Naive B cell (primary cell): ENCODE measurements around the gene GPD1. TPM values are rescaled to one million over a fixed set of nuclear protein-coding genes. Genes with fewer than 3 reads are reported as not detected.
"Not testable (repeated sequence)": the region's sequence is repeated elsewhere in the genome, so short reads cannot be mapped to it uniquely, and the experiment has no call there.

Experiments
- ATAC-seq, 2 donors: fragments of 150-1000 bp; cut with Tn5 transposase; 2 replicates each; pipeline ENCODE4 v1.10.0; 2021; ENCODE audit warnings: low read depth in 2 of 2, mild to moderate bottlenecking in 2 of 2, moderate library complexity in 2 of 2
- DNase-seq: peaks from one replicate; pipeline ENCODE4 v3.0.0; 2022
- H3K27ac Mint-ChIP-seq, 6 donors: one replicate each; pipeline ENCODE4 v1.8.0; 2020 to 2022; ENCODE audit warnings: mild to moderate bottlenecking in 6 of 6, mixed read lengths in 6 of 6, moderate library complexity in 5 of 6, inconsistent platforms in 2 of 6
- H3K27me3 Mint-ChIP-seq, 3 donors: one replicate each; pipeline ENCODE4 v1.8.0; 2021 to 2022; ENCODE audit warnings: mixed read lengths in 3 of 3, mild to moderate bottlenecking in 1 of 3
- H3K36me3 Mint-ChIP-seq, 2 donors: one replicate each; pipeline ENCODE4 v1.8.0; 2020 to 2022; ENCODE audit warnings: mixed read lengths in 2 of 2, inconsistent platforms in 1 of 2, mild to moderate bottlenecking in 1 of 2
- H3K4me1 Mint-ChIP-seq, 3 donors: one replicate each; pipeline ENCODE4 v1.8.0; 2020 to 2022; ENCODE audit warnings: mixed read lengths in 3 of 3, inconsistent platforms in 1 of 3, mild to moderate bottlenecking in 1 of 3, moderate library complexity in 1 of 3
- H3K4me3 Mint-ChIP-seq, 8 donors: one replicate each; pipeline ENCODE4 v1.8.0; 2020 to 2022; ENCODE audit warnings: mild to moderate bottlenecking in 8 of 8, mixed read lengths in 8 of 8, moderate library complexity in 8 of 8, inconsistent platforms in 2 of 8
- H3K9me3 Mint-ChIP-seq, 7 donors: one replicate each; pipeline ENCODE4 v1.8.0; 2020 to 2022; ENCODE audit warnings: mixed read lengths in 7 of 7, mild to moderate bottlenecking in 5 of 7, inconsistent platforms in 2 of 7, moderate library complexity in 1 of 7
- polyA plus RNA-seq, 6 donors: library from polyadenylated mRNA; unstranded; fragments of 300-500 nt; fragmentation: Illumina TruSeq; gene quantifications; one replicate each; pipeline ENCODE4 v1.2.3, GENCODE V29; 2021; ENCODE audit warnings: low read depth in 6 of 6

GPD1 gene
- polyA plus RNA-seq, 6 donors from 2014 or later = not detected

DNA sequence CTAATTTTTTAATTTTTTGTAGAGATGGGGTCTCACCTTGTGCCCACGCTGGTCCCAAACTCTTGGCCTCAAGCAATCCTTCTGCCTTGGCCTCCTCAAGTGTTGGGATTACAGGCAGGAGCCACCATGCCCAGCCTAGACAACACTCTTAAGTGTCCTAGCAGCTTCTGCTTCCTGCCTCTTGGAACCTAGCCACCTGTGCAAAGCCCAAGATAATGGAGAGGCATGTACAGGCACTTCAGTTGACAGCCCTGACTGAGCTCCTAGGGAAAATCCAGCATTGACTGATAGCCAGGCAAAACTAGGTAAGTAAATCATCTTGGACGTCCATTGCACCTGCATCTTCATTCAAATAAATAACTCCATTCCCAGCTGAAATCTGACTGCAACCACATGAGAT is 23.7 kb downstream of the GPD1 start:
- H3K4me3 Mint-ChIP-seq = no peak overlapping the region
- no peaks in the 10 kb centered on the region for H3K9me3 Mint-ChIP-seq
- peaks cover 0 to 14% of the 10 kb centered on the region in 2 donors for H3K36me3 Mint-ChIP-seq
- no peaks in the 10 kb centered on the region for H3K27me3 Mint-ChIP-seq
- no peak for DNase-seq
- H3K4me1 Mint-ChIP-seq = peaks cover 14 to 45% (median 29%) of the 10 kb centered on the region in 3 donors
- peak overlapping the region in 4 of 6 donors; percentile 20 to 81 (median 72) for H3K27ac Mint-ChIP-seq
- ATAC-seq = no peak

DNA sequence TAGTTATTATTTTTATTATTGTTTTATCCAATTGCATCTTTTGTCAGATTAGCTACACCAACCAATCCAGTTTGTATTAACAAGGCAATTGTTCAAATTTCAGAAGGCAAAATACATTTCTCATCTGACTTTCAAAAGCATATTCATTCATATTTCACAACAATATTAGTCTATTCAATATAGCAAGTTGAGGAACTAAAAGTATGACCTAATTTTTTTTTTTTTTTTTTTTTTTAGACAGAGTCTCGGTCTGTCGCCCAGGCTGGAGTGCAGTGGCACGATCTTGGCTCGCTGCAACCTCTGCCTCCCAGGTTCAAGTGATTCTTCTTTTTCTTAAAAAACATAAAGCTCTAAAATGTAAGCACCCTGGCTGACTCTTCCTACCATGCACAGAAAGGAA is 25.5 kb downstream of the GPD1 start:
- ATAC-seq = no peak
- H3K9me3 Mint-ChIP-seq = no peaks in the 10 kb centered on the region
- no peak for DNase-seq
- H3K36me3 Mint-ChIP-seq = peaks cover 2 to 9% of the 10 kb centered on the region in 2 donors
- H3K27ac Mint-ChIP-seq = peak overlapping the region in 2 of 6 donors; percentile 33 to 77
- peaks cover 20 to 37% (median 34%) of the 10 kb centered on the region in 3 donors for H3K4me1 Mint-ChIP-seq
- H3K4me3 Mint-ChIP-seq = no peak overlapping the region
- H3K27me3 Mint-ChIP-seq = no peaks in the 10 kb centered on the region

DNA sequence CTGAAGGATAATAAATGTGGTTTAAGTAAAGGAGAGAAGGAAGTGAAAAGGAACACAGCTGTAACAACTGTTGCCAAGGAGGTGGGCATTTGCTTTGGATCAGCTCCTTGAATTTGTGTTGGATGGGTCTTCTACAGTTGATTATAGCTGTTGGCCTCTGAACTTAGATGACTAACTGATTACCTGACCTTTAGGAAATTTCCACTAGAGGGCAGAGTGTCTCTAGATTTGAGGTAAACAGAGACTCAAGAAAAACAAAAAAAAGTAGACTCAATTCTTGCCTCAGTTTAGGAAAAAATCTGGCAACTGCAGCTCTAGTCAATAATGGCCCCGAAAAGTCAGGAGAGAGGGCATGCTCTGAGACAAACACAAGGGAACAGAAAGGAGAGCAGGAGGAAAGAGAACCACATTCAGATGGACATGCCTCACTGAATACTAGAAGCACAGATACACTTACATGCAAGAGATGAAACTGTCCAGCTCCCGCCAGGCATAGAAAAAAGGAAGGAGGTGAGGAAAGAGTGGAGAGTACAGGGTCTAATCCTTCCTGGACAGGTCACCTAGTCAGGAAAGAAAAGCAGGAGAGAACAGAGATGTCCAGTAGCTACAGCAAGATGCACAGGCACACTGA is 28.8 kb downstream of the GPD1 start:
- Mint-ChIP-seq H3K27ac (peak overlapping the region in 4 of 6 donors; percentile 6 to 92 (median 54)), H3K36me3 (peaks cover 7 to 19% of the 10 kb centered on the region in 2 donors), H3K4me1 (peaks cover 7 to 23% (median 14%) of the 10 kb centered on the region in 3 donors), H3K9me3 (no peaks in the 10 kb centered on the region), H3K27me3 (no peaks in the 10 kb centered on the region), H3K4me3 (no peak overlapping the region)
- DNase-seq = peak; percentile 31
- no peak for ATAC-seq

DNA sequence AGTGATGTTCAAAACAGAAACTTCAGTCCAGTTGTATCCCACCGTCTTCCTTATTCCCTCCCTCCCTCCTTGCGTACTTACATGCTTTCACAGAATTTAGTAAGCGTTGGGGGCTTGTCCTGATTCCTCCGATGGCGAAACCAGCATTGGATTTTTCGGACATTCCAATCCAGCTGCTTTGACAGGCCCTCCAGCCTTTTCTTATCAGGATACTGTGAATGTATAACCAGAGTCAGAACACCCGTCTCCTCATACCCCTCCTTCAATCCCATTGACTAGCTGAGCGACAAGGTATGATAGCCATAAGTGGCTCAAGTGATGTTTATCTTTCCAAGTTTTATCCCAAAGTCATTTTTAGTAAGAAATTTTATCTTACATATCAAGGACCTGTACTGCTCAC is 39.2 kb downstream of the GPD1 start:
- no peak for ATAC-seq
- Mint-ChIP-seq H3K36me3 (peaks cover 5 to 7% of the 10 kb centered on the region in 2 donors), H3K4me1 (peaks cover 0 to 4% (median 4%) of the 10 kb centered on the region in 3 donors), H3K4me3 (no peak overlapping the region), H3K9me3 (no peaks in the 10 kb centered on the region), H3K27ac (peak overlapping the region in 1 of 6 donors; percentile 48), H3K27me3 (no peaks in the 10 kb centered on the region)
- no peak for DNase-seq

DNA sequence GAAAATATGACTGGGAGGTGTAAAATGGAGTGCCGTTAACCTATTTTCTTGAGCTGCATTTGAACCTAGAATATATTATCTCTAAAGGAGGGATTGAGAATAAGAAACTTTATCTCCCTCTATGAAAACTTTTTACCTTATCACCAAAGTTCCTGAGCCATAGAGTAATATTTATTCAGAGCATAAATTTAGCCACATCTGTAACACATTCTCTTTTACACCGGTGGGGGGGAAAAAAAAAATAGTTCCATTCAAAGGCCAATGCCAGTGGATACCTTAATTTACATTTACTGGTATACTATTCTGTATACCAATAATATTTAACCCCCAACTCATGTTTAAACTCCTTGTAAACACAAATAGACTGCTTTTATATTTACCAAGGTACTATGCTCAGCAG is 41.6 kb downstream of the GPD1 start:
- no peak for DNase-seq
- Mint-ChIP-seq H3K27ac (no peak overlapping the region), H3K27me3 (no peaks in the 10 kb centered on the region), H3K36me3 (no peaks in the 10 kb centered on the region), H3K4me3 (no peak overlapping the region), H3K4me1 (peaks cover 4 to 7% (median 5%) of the 10 kb centered on the region in 3 donors), H3K9me3 (no peaks in the 10 kb centered on the region)
- ATAC-seq = no peak

DNA sequence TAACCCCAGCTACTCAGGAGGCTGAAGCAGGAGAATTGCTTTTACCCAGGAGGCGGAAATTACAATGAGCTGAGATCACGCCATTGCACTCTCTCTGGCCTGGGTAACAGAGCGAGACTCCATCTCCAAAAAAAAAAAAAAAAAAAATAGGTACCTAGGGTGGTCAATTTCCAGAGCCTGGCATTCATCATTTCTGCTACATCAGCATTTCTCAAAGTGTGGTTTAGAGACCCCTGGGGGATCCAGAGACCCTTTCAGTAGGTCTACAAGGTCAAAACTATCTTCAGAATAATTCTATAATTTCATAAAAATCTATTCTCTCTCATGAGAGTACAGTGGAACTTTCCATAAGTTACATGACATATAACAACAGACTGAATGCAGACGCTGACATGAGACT is 43.5 kb downstream of the GPD1 start:
- Mint-ChIP-seq H3K4me1 (peaks cover 11 to 18% (median 13%) of the 10 kb centered on the region in 3 donors), H3K9me3 (no peaks in the 10 kb centered on the region), H3K27me3 (no peaks in the 10 kb centered on the region), H3K4me3 (no peak overlapping the region), H3K36me3 (no peaks in the 10 kb centered on the region), H3K27ac (no peak overlapping the region)
- no peak for ATAC-seq
- DNase-seq = no peak

DNA sequence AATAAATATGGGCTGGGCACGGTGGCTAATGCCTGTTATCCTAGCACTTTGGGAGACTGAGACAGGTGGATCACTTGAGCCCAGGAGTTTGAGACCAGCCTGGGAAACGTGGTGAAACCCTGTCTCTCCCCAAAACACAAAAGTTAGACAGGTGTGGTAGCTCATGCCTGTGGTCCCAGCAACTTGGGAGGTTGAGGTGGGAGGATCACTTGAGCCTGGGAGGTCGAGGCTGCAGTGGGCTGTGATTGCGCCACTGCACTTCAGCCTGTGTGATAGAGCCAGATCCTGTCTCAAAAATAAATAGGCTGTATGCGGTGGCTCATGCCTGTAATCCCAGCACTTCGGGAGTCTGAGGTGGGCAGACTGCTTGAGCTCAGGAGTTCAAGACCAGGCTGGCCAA is 44.2 kb downstream of the GPD1 start:
- not testable (repeated sequence) for ATAC-seq, H3K27ac Mint-ChIP-seq, DNase-seq, H3K9me3 Mint-ChIP-seq, H3K4me3 Mint-ChIP-seq, H3K27me3 Mint-ChIP-seq, H3K36me3 Mint-ChIP-seq
- peaks cover 11 to 18% (median 13%) of the 10 kb centered on the region in 3 donors for H3K4me1 Mint-ChIP-seq

DNA sequence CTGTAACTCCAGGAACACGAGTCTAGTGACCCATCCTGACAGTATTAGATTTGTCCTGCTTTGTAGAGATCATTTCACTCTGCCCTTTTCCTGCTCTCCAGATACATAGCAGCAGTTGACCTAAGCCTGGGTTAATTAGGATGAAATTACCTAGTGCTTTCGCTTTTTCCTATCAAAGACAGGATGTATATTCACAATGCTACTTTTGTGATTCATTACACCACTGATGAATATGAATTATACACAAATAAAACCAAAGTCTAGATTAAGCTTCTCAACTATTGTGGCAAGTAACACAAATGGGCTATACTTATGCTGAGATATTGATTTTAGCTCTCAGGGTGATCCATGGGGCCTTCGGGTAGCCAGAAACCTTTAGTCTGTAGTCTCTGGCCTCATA is 45.5 kb downstream of the GPD1 start:
- H3K27me3 Mint-ChIP-seq = no peaks in the 10 kb centered on the region
- no peak overlapping the region for H3K4me3 Mint-ChIP-seq
- H3K27ac Mint-ChIP-seq = peak overlapping the region in 2 of 6 donors; percentile 9 to 37
- H3K36me3 Mint-ChIP-seq = no peaks in the 10 kb centered on the region
- no peak for DNase-seq
- peaks cover 11 to 18% (median 13%) of the 10 kb centered on the region in 3 donors for H3K4me1 Mint-ChIP-seq
- no peak for ATAC-seq
- H3K9me3 Mint-ChIP-seq = no peaks in the 10 kb centered on the region

DNA sequence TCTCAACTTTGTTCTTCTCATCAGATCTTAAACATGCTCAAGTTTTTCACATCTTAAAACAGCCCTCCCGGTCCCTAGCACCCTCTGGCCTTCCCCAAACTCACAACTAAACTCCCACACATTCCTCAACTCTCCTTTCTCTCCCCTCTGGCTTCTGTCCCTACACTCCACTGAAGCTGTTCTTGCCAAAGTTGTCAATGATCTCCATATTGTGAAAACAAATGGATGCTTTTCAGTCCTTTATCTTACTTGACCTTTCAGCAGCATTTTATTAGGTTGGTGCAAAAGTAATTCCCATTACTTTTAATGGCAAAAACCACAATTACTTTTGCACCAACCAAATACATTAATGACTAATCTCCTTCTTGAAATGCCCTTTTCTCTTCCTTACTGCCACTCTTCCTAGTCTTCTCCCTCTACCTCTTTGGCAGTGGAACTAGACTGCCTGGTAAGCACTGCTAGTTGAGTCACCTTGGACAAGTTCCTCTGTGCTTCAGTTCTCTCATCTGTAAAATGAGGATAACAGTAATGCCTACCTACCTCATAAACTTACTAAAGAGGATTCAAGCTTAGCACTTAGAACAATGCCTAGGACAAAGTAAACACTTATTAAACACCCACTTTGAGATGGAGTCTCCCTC is 47.4 kb downstream of the GPD1 start:
- peak overlapping the region in 4 of 6 donors; percentile 28 to 71 (median 39) for H3K27ac Mint-ChIP-seq
- H3K4me1 Mint-ChIP-seq = peaks cover 7 to 14% (median 13%) of the 10 kb centered on the region in 3 donors
- DNase-seq = no peak
- no peaks in the 10 kb centered on the region for H3K27me3 Mint-ChIP-seq
- no peaks in the 10 kb centered on the region for H3K9me3 Mint-ChIP-seq
- no peaks in the 10 kb centered on the region for H3K36me3 Mint-ChIP-seq
- no peak overlapping the region for H3K4me3 Mint-ChIP-seq
- no peak for ATAC-seq

DNA sequence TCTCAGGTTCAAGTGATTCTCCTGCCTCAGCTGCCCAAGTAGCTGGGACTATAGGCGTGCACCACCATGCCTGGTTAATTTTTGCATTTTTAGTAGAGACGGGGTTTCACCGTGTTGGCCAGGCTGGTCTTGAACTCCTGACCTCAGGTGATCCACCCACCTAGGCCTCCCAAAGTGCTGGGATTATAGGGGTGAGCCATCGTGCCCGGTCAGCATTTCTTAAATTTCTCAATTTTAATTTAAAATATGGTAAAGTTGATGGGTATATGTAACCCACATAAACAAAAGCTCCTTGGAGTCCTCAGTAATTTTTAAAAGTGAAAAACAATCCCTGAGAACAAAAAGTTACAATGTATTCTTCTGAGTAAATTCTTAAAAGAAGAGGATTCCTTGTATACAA is 51.1 kb downstream of the GPD1 start:
- not testable (repeated sequence) for H3K9me3 Mint-ChIP-seq, ATAC-seq, H3K27me3 Mint-ChIP-seq, H3K27ac Mint-ChIP-seq, H3K36me3 Mint-ChIP-seq, H3K4me3 Mint-ChIP-seq, DNase-seq
- peaks cover 19 to 22% (median 20%) of the 10 kb centered on the region in 3 donors for H3K4me1 Mint-ChIP-seq

DNA sequence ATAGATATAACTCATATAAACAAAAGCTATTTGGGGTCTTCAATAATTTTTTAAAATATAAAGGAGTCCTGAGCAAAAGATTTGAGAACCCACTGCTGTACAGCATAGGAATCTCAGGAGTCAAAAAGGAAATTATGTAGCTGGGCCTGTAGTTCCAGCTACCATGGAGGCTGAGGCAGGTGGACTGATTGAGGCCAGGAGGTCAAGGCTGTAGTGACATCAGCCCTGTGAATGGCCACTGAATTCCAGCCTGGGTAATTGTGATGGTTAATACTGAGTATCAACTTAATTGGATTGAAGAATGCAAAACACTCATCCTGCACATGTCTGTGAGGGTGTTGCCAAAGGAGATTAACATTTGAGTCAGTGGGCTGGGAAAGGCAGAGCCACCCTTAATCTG is 52.8 kb downstream of the GPD1 start:
- no peak for DNase-seq
- Mint-ChIP-seq H3K4me1 (peaks cover 16 to 25% (median 20%) of the 10 kb centered on the region in 3 donors), H3K27me3 (no peaks in the 10 kb centered on the region), H3K27ac (peak overlapping the region in 1 of 6 donors; percentile 43), H3K4me3 (no peak overlapping the region), H3K36me3 (no peaks in the 10 kb centered on the region), H3K9me3 (no peaks in the 10 kb centered on the region)
- ATAC-seq = no peak

DNA sequence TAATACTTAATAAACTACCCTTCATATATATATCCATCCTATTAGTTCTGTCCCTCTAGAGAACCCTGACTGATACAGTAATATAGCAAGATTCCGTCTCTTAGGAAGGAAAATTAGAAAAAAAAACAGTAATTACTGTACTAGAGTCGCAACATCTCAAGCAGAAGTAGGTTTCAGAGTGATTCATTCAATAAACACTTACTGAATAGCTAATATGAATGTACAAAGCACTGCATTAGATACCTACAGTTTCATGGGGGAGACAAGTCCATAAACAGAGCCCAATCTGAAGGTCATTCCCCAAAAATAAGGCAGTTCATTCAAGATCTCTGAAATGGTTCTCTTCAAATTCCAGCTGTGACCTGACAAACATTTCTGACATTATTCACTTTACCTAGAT is 53.5 kb downstream of the GPD1 start:
- peak overlapping the region in 3 of 6 donors; percentile 3 to 79 (median 43) for H3K27ac Mint-ChIP-seq
- ATAC-seq = no peak

DNA sequence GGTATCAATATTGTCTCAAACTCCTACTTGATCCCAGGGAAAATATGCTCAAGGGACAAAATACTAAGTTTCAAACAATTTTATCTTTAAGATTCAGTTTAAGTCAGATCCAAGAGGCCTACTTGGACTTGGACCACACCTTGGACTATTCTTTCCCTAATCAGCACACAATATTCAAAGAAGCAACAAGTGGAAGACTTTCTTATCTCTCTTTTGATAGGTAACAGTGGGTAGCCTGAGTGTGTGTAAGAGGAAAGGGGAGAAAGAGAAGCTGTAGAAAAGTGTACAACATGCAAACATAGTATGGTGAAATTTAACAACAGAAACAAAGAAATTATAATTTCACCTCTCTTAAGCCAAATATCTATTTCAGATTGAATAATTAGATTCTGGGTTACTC is 56.8 kb downstream of the GPD1 start:
- H3K36me3 Mint-ChIP-seq = no peaks in the 10 kb centered on the region
- peaks cover 16 to 40% (median 37%) of the 10 kb centered on the region in 3 donors for H3K4me1 Mint-ChIP-seq
- H3K9me3 Mint-ChIP-seq = no peaks in the 10 kb centered on the region
- H3K27me3 Mint-ChIP-seq = no peaks in the 10 kb centered on the region
- H3K4me3 Mint-ChIP-seq = no peak overlapping the region
- no peak for DNase-seq
- ATAC-seq = no peak
- peak overlapping the region in 4 of 6 donors; percentile 1 to 88 (median 50) for H3K27ac Mint-ChIP-seq

More for the DNA sequence above, 53.5 kb downstream of the GPD1 start:
- Mint-ChIP-seq H3K4me1 (peaks cover 16 to 25% (median 20%) of the 10 kb centered on the region in 3 donors), H3K27me3 (no peaks in the 10 kb centered on the region), H3K4me3 (no peak overlapping the region), H3K36me3 (no peaks in the 10 kb centered on the region), H3K9me3 (no peaks in the 10 kb centered on the region)
- DNase-seq = no peak
